GM21423 (cell line): ENCODE measurements around the gene SPAG16.

Experiments
- ATAC-seq: cut with Tn5 transposase; IDR thresholded peaks from one replicate; pipeline ENCODE4 v1.9.1; 2021; ENCODE audit warnings: mild to moderate bottlenecking, moderate library complexity; ENCODE audit not compliant: unreplicated experiment

SPAG16 gene

GRCh38 chr2:214328941-214329340, 1044.7 kb downstream of the SPAG16 start:
- ATAC-seq = no peak

GRCh38 chr2:214341646-214342045, 1057.4 kb downstream of the SPAG16 start:
- no peak for ATAC-seq

GRCh38 chr2:214358506-214358905, 1074.2 kb downstream of the SPAG16 start:
- ATAC-seq = no peak

GRCh38 chr2:214361116-214361515, 1076.9 kb downstream of the SPAG16 start:
- no peak for ATAC-seq

GRCh38 chr2:214365549-214365948, 1081.3 kb downstream of the SPAG16 start:
- ATAC-seq = no peak

- no peak for ATAC-seq
These were observed 1082.9 kb downstream of the SPAG16 start for GRCh38 chr2:214367171-214367570.

GRCh38 chr2:214376618-214377285, 1092.5 kb downstream of the SPAG16 start:
- ATAC-seq = no peak

GRCh38 chr2:214377286-214377624, 1093.0 kb downstream of the SPAG16 start:
- no peak for ATAC-seq

- ATAC-seq = no peak
These were observed 1094.3 kb downstream of the SPAG16 start for GRCh38 chr2:214378455-214379103.

GRCh38 chr2:214379227-214379626, 1095.0 kb downstream of the SPAG16 start:
- no peak for ATAC-seq

GRCh38 chr2:214380681-214381080, 1096.4 kb downstream of the SPAG16 start:
- ATAC-seq = no peak

GRCh38 chr2:214382229-214382628, 1098.0 kb downstream of the SPAG16 start:
- no peak for ATAC-seq

GRCh38 chr2:214386720-214387119, 1102.5 kb downstream of the SPAG16 start:
- no peak for ATAC-seq

- no peak for ATAC-seq
These were observed 1105.1 kb downstream of the SPAG16 start for GRCh38 chr2:214389334-214389733.

GRCh38 chr2:214393796-214394195, 1109.5 kb downstream of the SPAG16 start:
- ATAC-seq = no peak

- ATAC-seq = no peak
These were observed 1110.8 kb downstream of the SPAG16 start for GRCh38 chr2:214395040-214395439.

- no peak for ATAC-seq
These were observed 1117.3 kb downstream of the SPAG16 start for GRCh38 chr2:214401580-214401979.

GRCh38 chr2:214410128-214410775, 1126.0 kb downstream of the SPAG16 start:
- ATAC-seq = no peak

GRCh38 chr2:214410918-214411554, 1126.8 kb downstream of the SPAG16 start, which contains the start of gene VWC2L:
Gene VWC2L (plus strand): TSS chr2:214411054. CDS start chr2:214414194, 3,140 bp downstream.
- no peak for ATAC-seq

GRCh38 chr2:214412679-214413078, 1128.4 kb downstream of the SPAG16 start:
- no peak for ATAC-seq

- no peak for ATAC-seq
These were observed 1152.2 kb downstream of the SPAG16 start for GRCh38 chr2:214436470-214436869.
